ENCODE results near the gene PHKB. TPM values are rescaled to one million over a fixed set of nuclear protein-coding genes. Genes with fewer than 3 reads are reported as not detected.

PHKB gene
- polyA plus RNA-seq, 1 donor (not counting 4 experiments of a cell fraction or from before 2014, with no cell fraction given): 71.7 TPM

DNA sequence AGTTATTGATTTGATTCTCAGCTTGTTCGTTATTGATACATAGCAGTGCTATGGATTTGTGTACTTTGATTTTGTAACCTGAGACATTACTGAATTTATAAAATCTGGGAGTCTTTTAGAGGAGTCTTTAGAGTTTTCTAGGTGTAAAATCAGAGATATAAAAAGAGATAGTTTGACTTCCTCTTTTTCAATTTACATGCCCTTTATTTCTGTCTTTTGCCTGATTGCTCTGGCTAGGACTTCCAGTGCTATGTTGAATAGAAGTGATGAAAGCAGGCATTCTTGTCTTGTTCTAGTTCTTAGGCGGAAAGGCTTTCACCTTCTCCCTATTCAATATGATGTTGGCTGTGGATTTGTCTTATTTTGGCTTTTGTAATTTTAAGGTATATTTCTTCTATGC, 106.2 kb downstream of the PHKB start:
- FAIRE-seq (no peak), DNase-seq (ENCODE audit: low read depth, low spot score) (no peak)
- no peak overlapping the region for H3K4me3 ChIP-seq (ENCODE audit: control insufficient read depth in 2 of 3, extremely low read depth in 1 of 3, insufficient read depth in 2 of 3, low read depth in 1 of 3, low read length in 3 of 3)
- no peak overlapping the region for H3K4me2 ChIP-seq (ENCODE audit: control insufficient read depth, extremely low read depth, insufficient read depth, low read depth, low read length)
- H2AFZ ChIP-seq (ENCODE audit: control insufficient read depth, low read length): no peak overlapping the region
- no peaks in the 10 kb centered on the region for H4K20me1 ChIP-seq (ENCODE audit: control insufficient read depth, extremely low read depth, insufficient read depth, low read length)
- H3K4me1 ChIP-seq (ENCODE audit: control insufficient read depth, extremely low read depth, insufficient read depth, low read length): peaks cover 11% of the 10 kb centered on the region
- no peak for TF ChIP-seq EZH2 (IDR thresholded peaks at IDR 0.05; ENCODE audit: low read length)
- no peak for TF ChIP-seq CTCF (optimal IDR thresholded peaks at IDR 0.05 in 1 of 3, IDR thresholded peaks at IDR 0.05 in 1 of 3, conservative IDR thresholded peaks at IDR 0.05 in 1 of 3; ENCODE audit: extremely low read depth in 1 of 3, insufficient read depth in 2 of 3, low read length in 3 of 3)
- H3K36me3 ChIP-seq (ENCODE audit: control insufficient read depth in 2 of 2, extremely low read depth in 1 of 2, insufficient read depth in 2 of 2, low read length in 2 of 2): no peaks in the 10 kb centered on the region
- H3K9me3 ChIP-seq (ENCODE audit: control insufficient read depth, low read depth, low read length): no peaks in the 10 kb centered on the region
- no peak overlapping the region for H3K9ac ChIP-seq (ENCODE audit: control insufficient read depth, extremely low read depth, insufficient read depth, low read length)
- H3K27me3 ChIP-seq (ENCODE audit: control insufficient read depth, extremely low read depth, insufficient read depth, low read length): no peaks in the 10 kb centered on the region
- H3K27ac ChIP-seq (ENCODE audit: control insufficient read depth, insufficient read depth, low read length): no peak overlapping the region
- dilution Hi-C loops (cut with MboI; ENCODE audit: extremely low pct_ligation_motif_present, low sequenced_read_pairs): no loop called here
- no peaks in the 10 kb centered on the region for H3K9me1 ChIP-seq (ENCODE audit: control insufficient read depth, extremely low read depth, insufficient read depth, low read length)
- no peaks in the 10 kb centered on the region for H3K79me2 ChIP-seq (ENCODE audit: control insufficient read depth, insufficient read depth, low read length)

GRCh38 chr16:47568351-47568750, 107.2 kb downstream of the PHKB start:
- H3K27ac ChIP-seq (ENCODE audit: control insufficient read depth, insufficient read depth, low read length): no peak overlapping the region
- H3K79me2 ChIP-seq (ENCODE audit: control insufficient read depth, insufficient read depth, low read length): no peaks in the 10 kb centered on the region
- peaks cover 12% of the 10 kb centered on the region for H3K4me1 ChIP-seq (ENCODE audit: control insufficient read depth, extremely low read depth, insufficient read depth, low read length)
- no peak overlapping the region for H3K4me3 ChIP-seq (ENCODE audit: control insufficient read depth in 2 of 3, extremely low read depth in 1 of 3, insufficient read depth in 2 of 3, low read depth in 1 of 3, low read length in 3 of 3)
- FAIRE-seq (no peak), DNase-seq (ENCODE audit: low read depth, low spot score) (no peak)
- H3K9me3 ChIP-seq (ENCODE audit: control insufficient read depth, low read depth, low read length): no peaks in the 10 kb centered on the region
- dilution Hi-C loops (cut with MboI; ENCODE audit: extremely low pct_ligation_motif_present, low sequenced_read_pairs): no loop called here
- no peak overlapping the region for H3K4me2 ChIP-seq (ENCODE audit: control insufficient read depth, extremely low read depth, insufficient read depth, low read depth, low read length)
- H3K27me3 ChIP-seq (ENCODE audit: control insufficient read depth, extremely low read depth, insufficient read depth, low read length): no peaks in the 10 kb centered on the region
- H2AFZ ChIP-seq (ENCODE audit: control insufficient read depth, low read length): no peak overlapping the region
- no peak for TF ChIP-seq EZH2 (IDR thresholded peaks at IDR 0.05; ENCODE audit: low read length)
- no peak for TF ChIP-seq CTCF (optimal IDR thresholded peaks at IDR 0.05 in 1 of 3, IDR thresholded peaks at IDR 0.05 in 1 of 3, conservative IDR thresholded peaks at IDR 0.05 in 1 of 3; ENCODE audit: extremely low read depth in 1 of 3, insufficient read depth in 2 of 3, low read length in 3 of 3)
- H3K9ac ChIP-seq (ENCODE audit: control insufficient read depth, extremely low read depth, insufficient read depth, low read length): no peak overlapping the region
- no peaks in the 10 kb centered on the region for H4K20me1 ChIP-seq (ENCODE audit: control insufficient read depth, extremely low read depth, insufficient read depth, low read length)
- H3K9me1 ChIP-seq (ENCODE audit: control insufficient read depth, extremely low read depth, insufficient read depth, low read length): no peaks in the 10 kb centered on the region
- no peaks in the 10 kb centered on the region for H3K36me3 ChIP-seq (ENCODE audit: control insufficient read depth in 2 of 2, extremely low read depth in 1 of 2, insufficient read depth in 2 of 2, low read length in 2 of 2)
